Cardiac muscle cell (in vitro differentiated cells and primary cell): ENCODE results near the gene CMAS. TPM values are rescaled to one million over a fixed set of nuclear protein-coding genes. Genes with fewer than 3 reads are reported as not detected.
"Not testable (repeated sequence)": the region's sequence is repeated elsewhere in the genome, so short reads cannot be mapped to it uniquely, and the experiment has no call there.

Experiments
- DNase-seq, 2 donors: peaks; one replicate each; pipeline versions ENCODE4 v3.0.0 to v3.0.0-alpha.2; 2010 to 2017; ENCODE audit warnings: low read depth in 1 of 2, low spot score in 1 of 2
- H3K27ac ChIP-seq: fragments of 200-600 bp; sonication (generic); 2 replicates; pipeline ENCODE4 v1.5.1; 2016
- H3K27me3 ChIP-seq: fragments of 200-600 bp; sonication (generic); 2 replicates; pipeline ENCODE4 v1.6.0; 2016; ENCODE audit warnings: control low read depth
- H3K36me3 ChIP-seq: fragments of 200-600 bp; sonication (generic); 2 replicates; pipeline ENCODE4 v1.5.1; 2016; ENCODE audit warnings: control low read depth
- H3K4me1 ChIP-seq: fragments of 200-600 bp; sonication (generic); 2 replicates; pipeline ENCODE4 v1.8.1; 2017; ENCODE audit warnings: low read depth, mild to moderate bottlenecking, mixed run types
- H3K4me3 ChIP-seq: fragments of 200-600 bp; sonication (generic); 2 replicates; pipeline ENCODE4 v1.5.1; 2016; ENCODE audit warnings: mild to moderate bottlenecking
- H3K9me3 ChIP-seq: fragments of 200-600 bp; sonication (generic); 2 replicates; pipeline ENCODE4 v1.5.1; 2017; ENCODE audit warnings: low read depth, mild to moderate bottlenecking, control low read depth
- CTCF ChIP-seq: IDR thresholded peaks from 2 replicates; pipeline ENCODE4 v1.5.1; 2012; ENCODE audit warnings: low read depth, mild to moderate bottlenecking, low read length
- polyA plus RNA-seq: library from polyadenylated mRNA; unstranded; fragments of >200 nt; fragmentation: Nextera tagmentation; extraction: Ambion mirVana; gene quantifications from 2 replicates; pipeline ENCODE4 v1.2.1, GENCODE V29; 2016
- total RNA-seq: library from RNA; depleted of rRNA; stranded (reverse); fragments of >200 nt; gene quantifications from 2 replicates; pipeline ENCODE4 v1.2.3, GENCODE V29; 2016

The CMAS gene
- total and polyA plus RNA-seq, 2 experiments from 2014 or later = 26.1 to 82.7 TPM

- Histone ChIP-seq H3K27me3 (no peaks in the 10 kb centered on the region), H3K4me3 (peak overlapping the region; percentile 87), H3K9me3 (no peaks in the 10 kb centered on the region), H3K4me1 (no peaks in the 10 kb centered on the region), H3K36me3 (no peaks in the 10 kb centered on the region), H3K27ac (peak overlapping the region; percentile 76)
- TF ChIP-seq CTCF = no peak
- DNase-seq = no peak
These were observed 1.5 kb downstream of the CMAS start for GRCh38 chr12:22047494-22047893.

- no peak for DNase-seq
- Histone ChIP-seq H3K27ac (no peak overlapping the region), H3K27me3 (no peaks in the 10 kb centered on the region), H3K4me1 (no peaks in the 10 kb centered on the region), H3K36me3 (no peaks in the 10 kb centered on the region), H3K9me3 (no peaks in the 10 kb centered on the region), H3K4me3 (no peak overlapping the region)
- TF ChIP-seq CTCF = no peak
These were observed 2.5 kb downstream of the CMAS start for GRCh38 chr12:22048351-22049041.

- Histone ChIP-seq H3K27ac (no peak overlapping the region), H3K27me3 (no peaks in the 10 kb centered on the region), H3K4me1 (no peaks in the 10 kb centered on the region), H3K36me3 (no peaks in the 10 kb centered on the region), H3K9me3 (no peaks in the 10 kb centered on the region), H3K4me3 (no peak overlapping the region)
- TF ChIP-seq CTCF = no peak
- DNase-seq = no peak
These were observed 4.1 kb downstream of the CMAS start for GRCh38 chr12:22050078-22050477.

GRCh38 chr12:22051114-22051698, 5.2 kb downstream of the CMAS start:
- no peak for TF ChIP-seq CTCF
- Histone ChIP-seq H3K4me3 (no peak overlapping the region), H3K27me3 (no peaks in the 10 kb centered on the region)

GRCh38 chr12:22052994-22053393, 7.0 kb downstream of the CMAS start:
- not testable (repeated sequence) for H3K4me3 ChIP-seq, H3K27me3 ChIP-seq, H3K4me1 ChIP-seq, H3K27ac ChIP-seq, H3K9me3 ChIP-seq, DNase-seq
- H3K36me3 ChIP-seq = peaks cover 18% of the 10 kb centered on the region

More at GRCh38 chr12:22051114-22051698, 5.2 kb downstream of the CMAS start:
- Histone ChIP-seq H3K27ac (no peak overlapping the region), H3K4me1 (no peaks in the 10 kb centered on the region), H3K9me3 (no peaks in the 10 kb centered on the region), H3K36me3 (peaks cover 9% of the 10 kb centered on the region)
- no peak for DNase-seq

GRCh38 chr12:22054155-22054554, 8.1 kb downstream of the CMAS start:
- H3K36me3 ChIP-seq = peaks cover 23% of the 10 kb centered on the region
- no peak overlapping the region for H3K27ac ChIP-seq
- no peaks in the 10 kb centered on the region for H3K4me1 ChIP-seq
- TF ChIP-seq CTCF = no peak
- H3K9me3 ChIP-seq = no peaks in the 10 kb centered on the region
- no peak overlapping the region for H3K4me3 ChIP-seq
- DNase-seq = no peak
- no peaks in the 10 kb centered on the region for H3K27me3 ChIP-seq
